Kidney (tissue), 14 donors: ENCODE data around the gene SDF4. TPM values are rescaled to one million over a fixed set of nuclear protein-coding genes. Genes with fewer than 3 reads are reported as not detected.

ENCODE experiments used
- DNase-seq, 5 donors: peaks; one replicate each; pipeline ENCODE4 v3.0.0-alpha.2; 2013 to 2020
- FAIRE-seq: peaks from 2 replicates; lab custom pipeline; 2012; peaks lifted over from hg19 to GRCh38; lab: Jason Lieb, UNC
- H3K27ac ChIP-seq, 2 donors: one replicate each; pipeline ENCODE4 v1.7.0; 2013; ENCODE audit warnings: low read depth in 2 of 2, low read length in 2 of 2, inconsistent platforms in 1 of 2
- H3K27me3 ChIP-seq: one replicate; pipeline ENCODE4 v1.7.1; 2013; ENCODE audit warnings: low read length, inconsistent platforms; ENCODE audit not compliant: control insufficient read depth, insufficient read depth
- H3K36me3 ChIP-seq, 3 donors: one replicate each; pipeline versions ENCODE4 v1.7.0 to v1.7.1; 2013; ENCODE audit warnings: low read length in 3 of 3, control low read depth in 1 of 3, inconsistent platforms in 1 of 3; ENCODE audit not compliant: insufficient read depth in 3 of 3, control insufficient read depth in 2 of 3
- H3K4me1 ChIP-seq, 3 donors: one replicate each; pipeline versions ENCODE4 v1.7.0 to v1.7.1; 2013; ENCODE audit warnings: low read length in 3 of 3, inconsistent platforms in 1 of 3, low read depth in 1 of 3; ENCODE audit not compliant: control insufficient read depth in 2 of 3, insufficient read depth in 2 of 3
- H3K4me3 ChIP-seq, 3 donors: one replicate each; pipeline versions ENCODE4 v1.7.0 to v1.8.1; 2013; ENCODE audit warnings: low read length in 3 of 3, control low read depth in 1 of 3, inconsistent platforms in 1 of 3
- H3K9ac ChIP-seq, 3 donors: one replicate each; pipeline versions ENCODE4 v1.7.0 to v1.7.1; 2013; ENCODE audit warnings: low read length in 3 of 3, control low read depth in 1 of 3, inconsistent platforms in 1 of 3
- H3K9me3 ChIP-seq, 3 donors: one replicate each; pipeline versions ENCODE4 v1.7.0 to v1.7.1; 2013; ENCODE audit warnings: low read length in 3 of 3, control low read depth in 1 of 3, inconsistent platforms in 1 of 3; ENCODE audit not compliant: control insufficient read depth in 2 of 3, insufficient read depth in 1 of 3
- intact Hi-C: fragments of 100-400 bp; cut with DNase I; formaldehyde crosslinking; loops from one replicate; pipeline ENCODE4 v1.11.1; 2022
- polyA plus RNA-seq: library from polyadenylated mRNA; stranded (reverse); fragments of 350-450 nt; fragmentation: Illumina TruSeq; extraction: RNeasy Lipid Tissue Mini Kit (QIAGEN cat#74804); gene quantifications from one replicate; pipeline ENCODE4 v1.2.3, GENCODE V29; 2014; ENCODE audit warnings: low read depth, low replicate concordance; ENCODE audit not compliant: insufficient read depth
- total RNA-seq: library from RNA; stranded (reverse); fragmentation: NEBNext Ultra II Directional; extraction: Animal tissue kit (Norgen Biotek cat#: 25700); gene quantifications from one replicate; pipeline ENCODE4 v1.2.1, GENCODE V29; 2021
- TF ChIP-seq, protein P1 (sequence below): IDR thresholded peaks from 3 replicates; pipeline ENCODE4 v1.5.1; 2012; ENCODE audit warnings: mild to moderate bottlenecking, moderate library complexity, borderline replicate concordance; ENCODE audit not compliant: insufficient read depth; ENCODE audit errors: extremely low read depth
- donor health status: control.
- donor health status: control.
- donor health status: control.
- donor health status: control.
- donor health status: control.
- donor health status: DM: yes; HTN: yes; CAD: no.
- donor health status: Normal renal cell carcinoma (clear cell type).

Gene SDF4
- total and polyA plus RNA-seq, 2 donors from 2014 or later = 143 to 160 TPM

DNA sequence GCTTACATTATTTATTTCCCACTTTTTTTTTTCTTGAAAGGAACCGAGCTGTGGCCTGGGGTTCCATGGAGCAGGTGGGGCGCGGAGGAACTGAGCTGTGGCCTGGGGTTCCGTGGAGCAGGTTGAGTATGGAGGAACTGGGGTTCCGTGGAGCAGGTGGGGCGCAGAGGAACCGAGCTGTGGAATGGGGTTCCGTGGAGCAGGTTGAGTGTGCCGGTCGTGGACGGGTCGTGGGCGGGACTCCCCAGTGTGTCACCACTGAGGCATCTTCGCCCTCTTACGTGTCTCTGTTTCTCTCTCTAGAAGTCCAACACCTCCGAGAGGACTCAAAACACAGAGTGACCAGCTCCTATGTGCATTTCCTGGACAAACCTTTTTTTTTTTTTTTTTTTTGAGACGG lies 47.2 kb upstream of the SDF4 start:
- TF ChIP-seq, protein P1, sequence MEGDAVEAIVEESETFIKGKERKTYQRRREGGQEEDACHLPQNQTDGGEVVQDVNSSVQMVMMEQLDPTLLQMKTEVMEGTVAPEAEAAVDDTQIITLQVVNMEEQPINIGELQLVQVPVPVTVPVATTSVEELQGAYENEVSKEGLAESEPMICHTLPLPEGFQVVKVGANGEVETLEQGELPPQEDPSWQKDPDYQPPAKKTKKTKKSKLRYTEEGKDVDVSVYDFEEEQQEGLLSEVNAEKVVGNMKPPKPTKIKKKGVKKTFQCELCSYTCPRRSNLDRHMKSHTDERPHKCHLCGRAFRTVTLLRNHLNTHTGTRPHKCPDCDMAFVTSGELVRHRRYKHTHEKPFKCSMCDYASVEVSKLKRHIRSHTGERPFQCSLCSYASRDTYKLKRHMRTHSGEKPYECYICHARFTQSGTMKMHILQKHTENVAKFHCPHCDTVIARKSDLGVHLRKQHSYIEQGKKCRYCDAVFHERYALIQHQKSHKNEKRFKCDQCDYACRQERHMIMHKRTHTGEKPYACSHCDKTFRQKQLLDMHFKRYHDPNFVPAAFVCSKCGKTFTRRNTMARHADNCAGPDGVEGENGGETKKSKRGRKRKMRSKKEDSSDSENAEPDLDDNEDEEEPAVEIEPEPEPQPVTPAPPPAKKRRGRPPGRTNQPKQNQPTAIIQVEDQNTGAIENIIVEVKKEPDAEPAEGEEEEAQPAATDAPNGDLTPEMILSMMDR = no peak
- no peaks in the 10 kb centered on the region for H3K27me3 ChIP-seq
- intact Hi-C loops = no loop called here
- no peak overlapping the region for H3K4me3 ChIP-seq
- H3K27ac ChIP-seq = peak overlapping the region in 1 of 2 donors; percentile 32
- FAIRE-seq (no peak), DNase-seq (no peak)
- H3K36me3 ChIP-seq = no peaks in the 10 kb centered on the region
- H3K9ac ChIP-seq = no peak overlapping the region
- H3K9me3 ChIP-seq = no peaks in the 10 kb centered on the region
- H3K4me1 ChIP-seq = peaks cover 0 to 19% (median 11%) of the 10 kb centered on the region in 3 donors

DNA sequence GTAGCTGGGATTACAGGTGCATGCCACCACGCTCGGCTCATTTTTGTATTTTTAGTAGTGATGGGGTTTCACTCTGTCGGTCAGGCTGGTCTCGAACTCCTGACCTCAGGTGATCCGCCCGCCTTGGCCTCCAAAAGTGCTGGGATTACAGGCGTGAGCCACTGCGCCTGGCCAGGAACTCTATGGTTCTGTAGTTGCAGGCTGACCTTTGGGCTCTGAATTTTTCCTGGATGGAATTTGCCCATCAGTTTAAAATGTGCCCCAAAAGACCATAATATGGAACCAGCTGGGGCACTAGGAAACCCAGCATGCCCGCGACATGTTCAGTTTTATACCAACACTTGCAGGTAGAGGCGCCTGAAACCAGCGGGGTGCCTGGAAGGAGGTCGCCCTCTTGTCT lies 46.8 kb upstream of the SDF4 start:
- Histone ChIP-seq H3K9ac (no peak overlapping the region), H3K27me3 (no peaks in the 10 kb centered on the region), H3K9me3 (no peaks in the 10 kb centered on the region), H3K27ac (peak overlapping the region in 1 of 2 donors; percentile 32), H3K36me3 (no peaks in the 10 kb centered on the region), H3K4me1 (peaks cover 0 to 19% (median 11%) of the 10 kb centered on the region in 3 donors), H3K4me3 (no peak overlapping the region)
- DNase-seq (no peak), FAIRE-seq (no peak)
- TF ChIP-seq, protein P1 = no peak
- intact Hi-C loops = no loop called here

DNA sequence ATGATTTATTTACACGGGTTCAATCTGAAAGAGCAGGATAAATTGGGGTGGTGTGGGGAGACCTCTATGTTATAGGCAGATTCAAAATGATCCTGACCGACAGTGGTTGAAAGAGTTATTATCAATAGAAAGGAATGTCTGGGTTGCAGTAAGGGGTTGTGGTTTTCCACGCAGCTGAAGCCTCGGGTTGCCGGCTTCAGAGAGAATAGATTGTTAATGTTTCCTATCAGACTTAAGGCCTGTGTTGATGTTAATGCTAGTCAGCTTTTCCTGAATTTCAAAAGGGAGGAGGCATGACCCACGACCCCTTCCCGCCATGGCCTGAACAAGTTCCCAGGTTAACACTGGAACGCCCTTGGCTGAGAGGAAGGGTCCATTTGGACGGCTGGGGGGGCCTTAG lies 44.0 kb upstream of the SDF4 start:
- H3K9ac ChIP-seq = no peak overlapping the region
- H3K4me3 ChIP-seq = no peak overlapping the region
- no peak overlapping the region for H3K27ac ChIP-seq
- intact Hi-C loops = no loop called here
- TF ChIP-seq, protein P1 = no peak
- H3K36me3 ChIP-seq = peaks cover 0 to 5% (median 0%) of the 10 kb centered on the region in 3 donors
- H3K27me3 ChIP-seq = no peaks in the 10 kb centered on the region
- H3K9me3 ChIP-seq = no peaks in the 10 kb centered on the region
- FAIRE-seq (no peak), DNase-seq (no peak)
- peaks cover 0 to 23% (median 22%) of the 10 kb centered on the region in 3 donors for H3K4me1 ChIP-seq

DNA sequence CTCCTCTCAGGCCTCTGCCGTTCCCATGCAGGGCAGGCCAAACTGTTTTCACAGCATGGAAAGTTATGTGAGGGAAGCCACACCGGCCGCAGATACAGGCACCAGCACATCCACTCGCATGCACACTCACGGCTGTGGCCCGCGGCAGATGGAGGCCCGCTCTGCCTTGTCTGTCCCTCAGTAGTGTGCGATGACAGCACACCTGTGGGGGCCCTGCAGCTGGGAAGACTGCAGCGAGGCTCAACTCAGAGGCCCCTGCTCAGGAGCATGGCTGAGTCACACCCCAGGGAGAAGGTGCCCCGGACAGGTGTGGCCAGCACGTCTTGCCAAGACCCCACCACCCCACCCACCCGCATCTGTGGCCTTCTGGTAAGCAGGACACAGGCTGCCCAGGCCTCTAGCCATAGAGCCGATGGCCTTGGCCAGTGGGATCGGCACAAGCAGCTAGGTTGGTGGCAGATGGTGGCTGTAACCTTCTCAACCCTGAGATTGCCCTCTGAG lies 43.2 kb upstream of the SDF4 start:
- Histone ChIP-seq H3K27me3 (no peaks in the 10 kb centered on the region), H3K9ac (no peak overlapping the region), H3K9me3 (no peaks in the 10 kb centered on the region), H3K36me3 (peaks cover 0 to 5% (median 0%) of the 10 kb centered on the region in 3 donors), H3K4me3 (peak overlapping the region in 1 of 3 donors; percentile 87), H3K4me1 (peaks cover 0 to 29% (median 25%) of the 10 kb centered on the region in 3 donors), H3K27ac (no peak overlapping the region)
- peak in 1 of 5 donors; percentile 76 for DNase-seq
- TF ChIP-seq, protein P1 = no peak
- no peak for FAIRE-seq
- intact Hi-C loops = no loop called here
